GM18519 (cell line): ENCODE results near the gene CHD6.

Source experiments
- ATAC-seq: cut with Tn5 transposase; IDR thresholded peaks from one replicate; pipeline ENCODE4 v1.9.1; 2021; ENCODE audit warnings: mild to moderate bottlenecking, moderate library complexity; ENCODE audit not compliant: unreplicated experiment, low FRiP score

Gene CHD6

DNA sequence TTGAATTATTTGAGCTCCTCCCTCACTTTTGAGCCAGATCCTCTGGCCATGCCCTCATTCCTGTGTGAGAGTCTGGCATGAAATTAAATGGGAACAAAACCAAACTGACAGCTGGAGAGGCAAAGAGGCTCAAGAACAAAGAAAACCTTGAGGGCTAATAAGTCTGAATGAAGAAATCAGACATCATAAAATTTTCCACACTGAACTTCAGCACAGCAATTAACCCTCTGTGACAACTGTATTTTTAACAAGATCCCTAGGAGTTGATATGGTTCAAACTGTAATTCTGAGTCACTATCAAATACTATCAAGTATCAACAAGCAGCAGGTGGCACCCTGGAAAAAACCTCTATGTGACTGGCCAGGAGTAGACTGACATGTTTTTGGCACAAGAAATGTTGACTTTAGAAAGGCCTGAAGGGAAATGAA is 142.2 kb downstream of the CHD6 start:
- ATAC-seq = no peak

DNA sequence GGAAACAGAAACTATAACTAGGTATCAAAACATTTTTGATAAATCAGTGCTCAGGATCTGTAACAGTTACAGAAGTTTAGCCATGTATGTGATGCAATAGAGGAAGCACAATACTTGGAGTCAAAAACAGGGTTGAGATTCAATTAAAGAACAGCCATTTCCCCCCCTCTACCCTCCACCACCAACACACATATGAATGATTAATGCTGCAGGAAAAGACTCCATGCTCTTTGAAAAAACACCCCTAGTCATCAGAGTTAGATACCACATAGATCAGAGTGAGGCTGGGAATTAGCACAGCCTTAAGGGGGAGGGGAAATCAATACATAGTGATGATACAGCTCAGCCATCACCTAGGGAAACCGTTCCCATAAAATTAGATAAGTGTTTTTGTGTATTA is 142.7 kb downstream of the CHD6 start:
- ATAC-seq = no peak

DNA sequence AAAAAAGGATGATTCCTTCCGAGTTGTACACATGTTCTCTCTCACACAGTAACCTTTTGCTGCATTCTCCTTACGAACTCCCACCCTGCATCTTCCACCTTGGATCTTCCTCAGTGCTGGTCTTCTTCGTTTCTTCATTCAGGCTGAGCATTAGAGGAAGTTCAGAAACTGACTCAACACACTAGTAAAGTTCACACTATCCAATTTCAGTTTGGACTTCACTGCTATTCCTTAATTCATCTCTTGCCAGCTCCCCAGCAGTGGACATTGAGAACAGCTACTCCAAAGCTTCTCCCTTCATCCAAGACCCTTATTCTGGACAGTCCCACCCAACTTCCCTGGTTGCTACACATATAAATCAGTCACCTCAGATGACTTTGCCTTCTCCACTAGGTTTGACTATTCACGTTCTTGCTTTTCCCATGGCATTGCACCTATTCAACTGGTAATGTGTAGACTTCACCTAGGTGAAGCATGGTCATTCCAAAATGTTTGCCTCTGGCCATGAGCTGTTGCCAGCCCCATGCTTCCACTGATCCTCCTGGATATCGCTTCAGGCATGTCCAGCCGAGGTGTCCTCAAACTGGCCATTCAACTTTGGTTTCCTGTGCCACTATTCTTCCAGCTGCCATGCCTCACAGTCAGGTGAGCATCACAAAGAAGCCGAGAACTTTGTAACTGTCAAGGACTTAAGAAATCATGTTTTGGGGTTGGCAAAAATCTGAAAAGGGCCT is 147.6 kb downstream of the CHD6 start:
- no peak for ATAC-seq

DNA sequence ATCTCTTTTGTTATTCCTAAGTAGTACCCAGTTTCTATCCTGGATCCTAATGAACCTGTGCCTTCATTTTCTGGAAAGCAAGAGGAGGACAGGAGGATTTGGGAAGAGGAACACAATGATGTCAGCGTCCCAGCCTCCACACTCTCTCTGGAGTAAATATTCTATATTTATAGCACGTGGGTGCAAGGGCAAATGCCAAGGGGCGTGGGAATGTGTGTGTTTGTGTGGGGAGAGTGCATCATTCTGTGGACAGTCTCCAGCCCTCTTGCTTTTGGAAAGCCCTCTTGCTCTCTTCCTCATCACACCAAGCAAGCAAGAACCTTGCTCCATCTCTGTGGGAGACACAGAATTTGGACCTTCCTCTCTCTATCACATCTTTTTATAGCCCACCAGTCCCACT is 148.3 kb downstream of the CHD6 start:
- ATAC-seq = no peak

DNA sequence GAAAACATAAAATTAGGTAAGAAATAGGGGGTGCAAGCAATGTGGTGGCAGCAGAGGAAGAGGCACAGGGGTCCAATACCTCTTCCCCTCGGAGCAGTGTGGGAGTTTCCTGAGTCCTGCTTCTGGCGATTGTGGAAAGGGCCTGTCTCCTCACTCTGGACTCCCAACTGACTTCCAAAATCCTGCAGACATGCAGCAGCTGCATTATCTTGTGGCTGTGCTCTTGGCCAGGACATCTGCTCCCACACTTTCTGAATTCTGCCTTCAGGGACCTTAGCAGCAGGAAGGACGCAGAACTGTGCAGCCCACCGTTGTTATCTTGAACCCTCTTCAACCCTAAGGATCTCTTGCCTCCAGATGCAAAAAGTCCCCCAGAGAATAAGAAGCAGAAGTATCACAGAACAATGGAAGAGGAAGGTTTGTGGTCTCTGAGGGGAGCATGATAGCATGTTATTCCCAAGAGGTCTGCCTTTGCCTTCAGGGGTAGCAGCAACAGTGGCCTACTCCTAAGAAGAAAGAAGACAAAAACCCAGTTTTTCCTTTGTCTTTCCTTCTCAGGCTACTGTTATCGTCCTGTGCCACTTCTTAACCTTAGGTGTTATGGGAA is 149.1 kb downstream of the CHD6 start:
- ATAC-seq = no peak

DNA sequence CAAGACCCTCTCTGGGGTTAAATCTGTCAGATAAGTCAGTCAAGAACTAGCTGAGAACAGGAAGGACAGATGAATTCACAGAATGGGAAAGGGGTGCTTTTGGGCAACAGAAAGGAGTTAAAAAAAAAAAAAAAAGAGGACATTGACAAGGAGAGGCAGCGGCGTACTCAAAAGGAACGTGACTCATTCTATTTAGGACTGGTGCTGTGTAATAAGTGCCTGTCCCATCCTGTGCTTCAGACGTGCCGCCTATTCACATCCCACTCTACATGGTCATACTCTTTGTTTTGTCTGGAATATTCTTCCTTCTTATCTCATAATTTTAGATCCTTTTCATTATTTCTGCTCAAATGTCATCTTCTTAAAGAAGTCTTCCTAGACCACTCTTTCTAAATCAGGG is 150.5 kb downstream of the CHD6 start:
- no peak for ATAC-seq

DNA sequence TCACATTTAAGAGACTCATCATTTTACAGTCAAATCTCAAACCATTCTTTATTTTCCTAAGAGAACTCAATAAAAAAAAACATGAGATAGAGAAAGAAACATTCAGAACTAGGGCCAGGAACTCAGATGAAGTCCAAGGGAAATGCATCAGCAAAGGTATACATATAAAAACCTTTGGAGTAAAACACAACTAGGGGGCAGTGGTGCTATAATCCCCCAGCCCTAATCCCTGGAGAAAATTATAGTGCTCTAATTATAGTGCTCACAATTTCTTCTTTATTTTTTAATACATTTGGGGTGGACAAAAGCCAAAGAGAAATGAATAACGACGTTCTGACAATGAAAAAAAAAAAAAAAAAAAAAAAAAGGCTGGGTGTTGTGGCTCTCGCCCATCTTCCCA is 151.0 kb downstream of the CHD6 start:
- ATAC-seq = no peak

DNA sequence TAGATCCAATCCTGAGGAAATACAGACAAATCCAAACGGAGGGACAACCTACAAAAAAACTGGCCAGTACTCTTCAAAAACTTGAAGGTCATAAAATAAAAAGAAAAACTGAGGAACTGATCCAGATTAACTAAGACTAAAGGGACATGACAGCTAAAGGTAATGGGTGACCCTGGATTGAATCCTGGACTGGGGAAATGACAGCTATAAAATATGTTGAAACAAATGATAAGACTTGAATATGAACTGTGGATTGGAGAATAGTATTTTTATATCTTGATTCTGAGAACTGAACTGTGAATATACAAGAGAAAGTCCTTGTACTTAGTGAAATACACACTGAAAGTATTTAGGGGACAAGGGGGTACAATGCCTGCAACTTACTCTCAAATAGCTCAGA is 154.6 kb downstream of the CHD6 start:
- ATAC-seq = no peak

DNA sequence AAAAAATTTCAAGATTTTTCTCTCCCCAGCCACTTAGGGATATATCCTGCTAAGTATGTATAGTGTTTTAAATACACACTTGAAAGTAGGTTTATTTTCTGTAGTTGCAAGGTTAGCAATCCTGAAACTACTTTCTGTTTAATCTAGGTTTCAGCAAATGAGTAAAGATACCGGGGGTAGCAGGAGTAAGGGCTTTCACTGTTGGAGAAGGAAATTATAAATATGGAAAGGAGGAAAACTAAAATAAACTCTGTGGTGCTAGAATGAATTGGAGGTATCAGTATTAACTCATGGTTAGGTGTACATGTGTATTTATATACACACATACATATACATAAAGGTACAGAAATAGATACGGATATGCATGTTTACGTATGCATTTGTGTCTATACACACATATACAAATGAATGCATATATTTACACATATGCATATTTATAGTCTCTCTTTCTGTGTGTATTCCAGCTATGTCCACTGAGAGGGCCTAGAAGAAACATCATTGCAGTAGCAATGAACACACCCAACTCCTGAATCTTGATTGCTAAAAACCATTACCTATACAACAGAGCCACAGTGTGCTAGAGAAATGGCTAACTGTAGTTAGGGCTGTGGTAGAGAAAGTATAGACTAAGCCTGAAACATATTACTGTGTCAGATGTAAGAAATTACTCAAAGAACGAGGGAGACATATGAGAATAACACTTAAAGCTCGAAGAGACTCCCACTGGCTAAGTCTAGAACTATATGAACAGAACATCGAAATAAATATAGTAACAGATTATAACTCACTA is 155.6 kb downstream of the CHD6 start:
- ATAC-seq = peak; percentile 76

DNA sequence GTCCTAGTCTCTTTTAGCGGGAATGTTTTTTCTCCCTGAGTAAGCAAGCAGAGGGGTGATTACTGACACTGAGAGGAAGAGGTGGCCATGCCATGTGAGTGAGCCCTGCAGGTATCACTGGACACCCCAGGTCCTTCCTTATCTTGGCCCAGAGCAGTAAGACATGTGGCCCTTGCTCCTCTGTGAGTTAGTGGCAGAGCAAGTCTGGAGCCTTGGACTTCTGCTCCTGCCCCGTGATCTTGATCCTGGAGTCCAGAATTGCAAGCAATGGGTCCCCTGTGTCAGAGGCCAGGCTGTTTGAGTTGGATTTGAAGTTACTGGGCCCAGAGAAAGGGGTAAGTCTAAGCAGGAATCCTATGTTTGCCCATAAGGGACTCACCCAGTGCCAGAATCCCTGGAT is 159.4 kb downstream of the CHD6 start:
- ATAC-seq = no peak

DNA sequence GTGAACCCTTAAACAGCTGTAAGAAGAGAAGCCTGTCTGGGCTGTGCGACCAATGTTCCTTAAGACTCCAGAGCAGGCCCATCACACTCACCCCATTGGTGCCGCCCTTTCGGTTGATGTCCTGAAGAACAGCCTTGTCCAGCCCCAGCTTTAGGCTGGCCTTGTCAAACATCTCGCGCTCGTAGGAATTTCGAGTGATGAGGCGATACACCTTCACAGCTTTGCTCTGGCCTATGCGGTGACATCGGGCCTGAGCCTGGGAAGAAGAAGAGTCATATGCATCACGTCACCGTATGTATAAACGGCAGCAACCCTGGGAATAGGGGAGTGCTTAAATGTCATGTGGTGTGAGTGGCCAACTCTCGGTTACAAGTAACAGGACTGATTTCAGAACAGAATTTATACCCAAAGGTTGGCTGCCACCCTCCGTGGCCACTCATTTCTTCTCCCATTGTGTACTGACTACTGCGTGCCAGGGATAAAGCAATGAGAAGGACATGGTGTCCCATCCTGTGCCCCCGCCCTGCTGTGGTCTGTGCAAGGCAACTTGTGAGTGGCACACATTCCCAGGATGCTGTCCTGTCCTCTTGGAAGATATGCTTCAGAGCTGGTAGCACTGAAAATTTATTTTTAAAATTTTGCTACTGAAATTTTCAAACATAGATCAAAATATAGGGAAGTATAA is 160.9 kb downstream of the CHD6 start:
- no peak for ATAC-seq

DNA sequence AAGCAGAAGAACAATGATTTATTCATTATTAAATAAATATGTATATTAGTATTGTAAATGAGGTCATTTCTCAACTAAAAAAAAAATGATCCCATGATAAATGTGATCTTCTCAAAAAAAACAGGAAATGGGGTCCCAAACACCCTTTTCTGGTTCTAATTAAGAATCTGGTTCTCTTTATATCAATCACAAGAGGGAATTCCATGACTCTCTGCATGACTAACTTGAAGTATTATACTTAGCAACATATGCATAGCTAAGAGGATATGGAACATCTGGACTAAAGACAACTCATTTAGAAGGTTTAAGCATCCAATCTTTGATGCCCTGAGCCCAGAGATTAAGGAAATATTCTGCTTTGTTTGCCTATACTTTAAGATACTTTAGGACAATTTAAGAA is 161.8 kb downstream of the CHD6 start:
- no peak for ATAC-seq

DNA sequence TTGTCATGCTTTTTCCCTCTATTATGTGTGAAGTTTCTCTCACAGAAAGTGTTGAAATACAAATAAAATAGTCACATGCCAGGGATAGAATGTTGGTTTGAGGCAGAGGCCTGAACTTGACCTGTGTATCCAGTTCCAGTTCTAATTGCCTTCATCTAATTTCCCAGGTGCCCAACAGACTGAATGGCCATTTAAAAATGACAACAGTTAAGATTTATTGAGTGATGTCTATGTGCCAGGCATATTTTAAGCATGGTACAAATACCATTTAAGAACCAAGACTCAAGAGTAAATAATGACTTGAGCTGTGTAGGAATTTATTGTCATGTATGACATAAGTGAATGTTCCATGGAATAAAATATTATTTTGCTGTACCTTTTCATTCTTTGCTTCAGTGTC is 163.9 kb downstream of the CHD6 start:
- no peak for ATAC-seq

DNA sequence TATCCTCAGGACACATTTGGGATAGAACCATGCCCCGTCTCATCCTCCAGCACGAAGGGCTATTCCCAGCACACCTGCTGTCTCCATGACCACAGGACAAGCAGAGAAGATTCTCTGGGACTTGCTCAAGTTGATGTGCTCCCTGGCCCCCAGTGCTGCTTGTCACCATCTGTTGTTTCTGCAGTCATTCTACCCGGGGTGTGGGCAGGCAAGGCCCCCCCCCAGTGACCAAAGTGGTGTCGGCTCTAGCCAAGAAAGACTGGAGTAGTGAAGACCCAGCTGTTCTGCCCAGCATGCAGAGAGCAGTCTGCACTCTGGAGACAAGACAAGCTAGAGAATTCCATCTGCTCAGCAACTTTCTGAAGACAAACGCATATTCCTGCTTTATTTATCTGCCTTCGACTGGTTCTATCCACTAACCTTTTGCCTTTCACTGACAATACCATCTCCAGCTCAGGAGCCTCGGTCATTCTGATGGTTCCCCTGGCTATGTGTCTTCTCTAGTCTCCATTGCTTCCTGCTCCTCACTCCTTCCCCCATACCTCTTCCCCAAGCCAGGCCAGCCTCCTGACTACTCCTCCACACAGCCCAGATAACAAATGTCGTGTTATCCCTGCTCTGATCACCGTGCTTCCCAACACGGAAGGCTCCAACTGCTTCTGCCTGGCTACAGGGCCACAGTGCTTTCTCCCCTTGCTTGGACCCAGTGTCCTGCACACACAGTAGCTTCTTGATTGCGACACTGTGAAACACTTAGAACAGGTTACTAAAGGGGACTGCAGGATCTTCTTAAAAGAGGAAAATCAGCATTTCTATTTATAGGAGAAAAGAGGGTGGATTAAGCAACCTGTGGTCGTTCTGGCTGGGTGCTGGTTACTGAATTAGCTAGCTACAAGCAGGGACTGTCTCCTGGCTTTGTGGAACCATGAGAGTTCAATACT is 164.9 kb downstream of the CHD6 start:
- ATAC-seq = no peak

DNA sequence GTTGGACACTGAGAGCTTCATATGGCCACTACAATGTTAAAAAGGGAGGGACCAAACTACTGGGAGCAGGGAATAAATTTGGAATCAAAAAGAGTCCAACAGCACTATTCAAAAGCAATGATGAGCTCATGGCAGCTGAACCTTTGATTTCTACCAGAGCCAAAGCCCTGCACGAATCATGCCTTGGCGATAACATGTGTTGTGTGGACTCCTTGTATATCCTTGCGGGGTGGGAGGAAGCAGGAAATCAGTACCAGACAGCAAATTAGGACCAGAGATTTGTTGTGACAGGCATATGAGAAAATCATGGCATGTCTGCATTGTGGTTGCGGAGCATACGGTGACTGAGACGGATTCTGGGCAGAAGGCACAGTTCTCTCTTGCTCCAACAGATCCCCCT is 166.0 kb downstream of the CHD6 start:
- no peak for ATAC-seq

DNA sequence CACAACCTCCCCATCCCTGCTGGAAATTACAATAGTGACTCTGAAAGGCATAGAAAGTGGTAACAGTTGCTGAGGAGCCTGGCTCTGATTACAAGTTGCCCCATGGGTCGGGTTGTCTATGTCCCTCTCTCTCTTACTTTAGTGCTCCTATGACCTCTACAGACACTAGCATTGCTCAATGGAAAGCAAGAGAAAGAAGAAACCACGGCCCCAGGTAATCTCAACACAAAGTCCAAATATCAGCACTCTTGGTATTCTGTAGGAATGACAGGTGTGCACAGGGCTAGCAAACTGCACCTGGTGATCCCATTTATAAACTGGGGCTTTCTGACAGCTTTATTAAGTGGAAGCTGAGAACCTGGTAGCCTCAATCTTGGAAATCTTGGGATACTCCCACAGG is 171.2 kb downstream of the CHD6 start:
- no peak for ATAC-seq

DNA sequence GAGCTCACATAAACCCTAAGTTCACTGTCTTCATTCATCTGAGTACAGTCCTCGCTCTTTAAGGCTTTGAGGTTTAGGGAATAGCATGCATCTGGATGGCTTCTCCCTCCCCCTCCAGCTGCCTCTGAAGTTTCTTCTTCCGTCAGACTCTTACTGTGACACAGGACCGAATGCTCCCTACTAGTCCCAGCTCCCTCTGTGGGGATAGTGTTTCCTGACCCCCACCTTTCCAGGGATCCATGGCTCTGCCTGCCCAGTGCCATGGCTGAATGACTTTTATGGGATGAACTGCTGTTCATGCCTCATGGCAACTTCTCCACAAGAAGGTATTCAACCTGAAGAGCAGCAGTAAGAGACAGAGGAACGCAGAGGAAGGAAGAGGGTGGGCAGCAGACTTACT is 171.7 kb downstream of the CHD6 start:
- no peak for ATAC-seq

DNA sequence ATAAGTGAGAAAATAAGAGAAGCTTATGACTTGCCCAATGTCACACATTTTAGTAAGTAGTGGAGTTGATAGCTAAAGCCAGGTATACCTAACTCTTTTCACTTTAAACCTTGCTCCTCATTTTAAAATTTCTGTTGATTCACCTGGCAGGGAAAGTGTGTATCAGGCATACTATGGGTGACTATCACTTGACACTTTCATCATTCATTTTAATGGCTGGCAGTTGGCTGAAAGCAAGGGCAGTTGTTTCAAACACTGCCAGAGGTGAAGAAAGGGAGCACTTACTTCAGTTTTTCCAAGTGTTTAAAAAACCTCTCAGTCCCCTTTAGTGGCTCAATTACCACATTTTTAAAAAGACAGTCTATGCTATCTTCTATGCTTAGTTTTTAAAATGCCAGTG is 173.4 kb downstream of the CHD6 start:
- no peak for ATAC-seq

DNA sequence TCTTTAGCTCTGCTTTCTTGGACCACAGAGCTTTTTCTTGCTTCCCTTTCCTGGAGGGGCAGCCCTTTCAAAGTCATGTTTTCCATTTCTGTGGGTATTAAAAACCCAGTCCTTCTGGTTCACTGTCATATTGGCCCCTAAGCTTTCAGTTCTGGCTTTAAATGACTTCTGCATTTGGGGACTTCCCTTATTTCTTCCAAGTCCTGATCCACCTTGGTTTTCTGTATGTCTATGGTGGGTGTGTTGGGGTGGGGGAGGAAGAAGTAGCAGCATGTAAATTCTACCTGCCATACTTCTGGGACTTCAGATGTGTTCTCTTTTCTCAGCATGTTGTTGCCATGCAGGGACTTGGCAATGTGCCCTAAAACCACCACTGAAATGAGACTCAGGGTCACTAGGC is 174.5 kb downstream of the CHD6 start:
- no peak for ATAC-seq

DNA sequence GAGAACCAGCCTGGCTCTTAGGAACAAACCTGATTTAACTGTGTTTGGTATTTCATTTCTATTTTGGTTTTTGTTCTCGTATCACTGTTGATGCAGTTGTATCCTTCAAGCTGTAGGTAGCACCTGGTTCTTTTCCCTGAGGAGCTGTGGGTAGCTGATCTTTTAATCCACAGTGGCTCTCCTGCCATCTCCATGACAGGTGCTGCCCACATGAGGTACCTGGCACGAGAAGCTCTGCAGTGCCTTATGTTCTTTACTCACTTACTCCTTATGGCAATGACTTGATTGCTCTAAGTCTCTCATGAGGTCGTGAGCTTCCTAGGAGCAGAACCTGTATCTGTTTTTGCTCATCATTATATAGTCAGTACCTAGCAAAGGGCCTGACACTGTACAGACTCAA is 177.3 kb downstream of the CHD6 start:
- ATAC-seq = no peak
